ENCODE data around the gene ASXL1.

The ASXL1 gene

GRCh38 chr20:32483351-32484224 is 125.5 kb downstream of the ASXL1 start:
- DNase-seq: peak; percentile 84

- no peak for DNase-seq
Observed at GRCh38 chr20:32484225-32484957, 126.3 kb downstream of the ASXL1 start.

- peak; percentile 91 for DNase-seq
Observed at GRCh38 chr20:32484958-32485769, 127.0 kb downstream of the ASXL1 start.

GRCh38 chr20:32485770-32486478 is 127.8 kb downstream of the ASXL1 start:
- DNase-seq: no peak

GRCh38 chr20:32487381-32487780 is 129.2 kb downstream of the ASXL1 start:
- DNase-seq: no peak

GRCh38 chr20:32488066-32488838 is 130.1 kb downstream of the ASXL1 start:
- no peak for DNase-seq

All from midbrain (tissue), 1 donor.